CD4-positive, alpha-beta T cell treated with Interferon gamma for 1 hour (primary cell): ENCODE data around the gene ECD.
A peak's percentile ranks its signal among the peaks of the same experiment; 100 is the strongest.

Source experiments
- DNase-seq: peaks from one replicate; pipeline ENCODE4 v3.0.0-alpha.2; 2020

The ECD gene

DNA sequence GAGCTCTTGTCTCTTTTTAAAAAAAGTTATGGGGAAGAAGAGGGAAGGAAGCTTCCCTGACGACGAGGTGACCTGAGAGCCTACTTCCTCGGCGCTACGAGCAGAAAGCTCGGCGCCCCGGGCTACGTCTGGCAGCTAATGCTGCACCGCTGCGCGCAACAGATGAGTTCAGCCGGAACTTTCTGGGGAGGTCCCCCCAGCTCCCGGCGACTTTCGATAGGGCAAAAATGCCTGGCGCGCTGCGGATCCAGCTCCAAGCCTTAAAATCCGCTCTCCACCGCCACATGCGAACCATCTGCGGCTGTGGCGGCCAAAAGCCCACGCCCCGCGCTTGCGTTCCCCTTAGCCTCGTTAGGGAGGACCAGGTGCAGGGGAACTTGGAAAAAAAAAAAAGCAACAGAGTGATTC, 71.8 kb downstream of the ECD start:
- DNase-seq = peak; percentile 68

DNA sequence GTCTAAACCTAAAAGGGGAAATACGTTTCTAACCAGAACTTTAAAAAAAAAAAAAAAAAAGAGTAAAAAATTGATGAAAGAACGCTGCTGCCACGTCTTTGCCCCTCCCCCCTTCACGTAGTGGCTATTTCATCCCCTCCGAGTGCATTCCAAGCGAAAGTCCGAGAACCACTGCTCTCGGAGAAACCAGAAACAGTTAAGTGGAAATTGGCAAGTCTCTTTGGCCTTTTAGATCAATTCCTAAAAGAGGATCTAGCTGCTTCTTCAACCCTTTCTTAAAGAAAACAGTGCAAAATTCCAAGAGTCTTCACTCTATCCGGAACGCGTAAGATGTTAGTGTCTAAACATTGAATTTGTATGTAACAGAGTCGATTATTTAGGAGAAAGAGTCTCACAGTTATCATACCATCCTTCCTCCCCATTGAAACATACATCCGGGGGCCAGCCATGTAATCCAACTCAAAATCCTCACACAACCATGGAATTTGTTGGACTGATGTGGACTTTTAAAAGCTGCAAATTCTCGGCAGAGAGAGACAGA, 72.3 kb downstream of the ECD start:
- peak; percentile 43 for DNase-seq

DNA sequence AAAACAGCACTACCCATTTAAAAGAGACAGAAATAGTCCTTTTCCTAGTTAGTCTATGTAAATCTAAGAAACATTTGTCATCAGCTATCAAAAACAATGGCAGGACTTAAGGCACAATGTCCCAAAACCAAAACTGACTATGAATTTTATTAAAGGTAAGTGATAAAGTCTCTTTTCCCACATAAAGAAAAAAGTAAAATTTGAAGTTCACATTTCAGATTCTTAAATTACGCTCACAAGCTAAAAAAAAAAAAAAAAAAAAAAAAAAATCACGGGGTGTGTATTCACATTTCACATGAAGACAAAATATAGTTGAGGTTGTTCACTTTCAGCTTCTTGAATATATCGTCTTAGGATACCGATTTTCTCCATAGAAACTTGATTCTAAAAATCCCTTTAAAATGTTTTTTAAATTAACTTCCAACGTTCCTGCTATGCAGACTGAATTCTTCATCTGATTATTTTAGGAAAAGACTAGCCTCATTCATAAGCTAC, 72.8 kb downstream of the ECD start:
- no peak for DNase-seq

- no peak for DNase-seq
Observed at GRCh38 chr10:73093922-73094850, 73.6 kb downstream of the ECD start.

DNA sequence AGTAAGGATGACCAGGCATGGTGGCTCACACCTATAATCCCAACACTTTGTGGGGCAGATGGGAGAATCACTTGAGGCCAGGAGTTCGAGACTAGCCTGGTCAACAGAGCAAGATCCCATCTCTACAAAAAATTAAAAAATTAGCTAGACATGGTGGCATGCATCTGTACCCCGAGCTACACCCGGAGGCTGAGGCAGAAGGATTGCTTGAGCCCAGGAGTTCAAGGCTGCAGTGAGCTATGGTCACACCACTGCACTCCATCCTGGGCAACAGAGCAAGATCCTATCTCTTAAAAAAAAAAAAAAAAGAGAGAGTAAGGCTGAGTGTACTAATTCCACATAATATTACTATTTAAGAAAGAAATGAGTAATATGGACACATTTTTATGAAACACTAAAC, 75.0 kb downstream of the ECD start:
- DNase-seq = no peak

DNA sequence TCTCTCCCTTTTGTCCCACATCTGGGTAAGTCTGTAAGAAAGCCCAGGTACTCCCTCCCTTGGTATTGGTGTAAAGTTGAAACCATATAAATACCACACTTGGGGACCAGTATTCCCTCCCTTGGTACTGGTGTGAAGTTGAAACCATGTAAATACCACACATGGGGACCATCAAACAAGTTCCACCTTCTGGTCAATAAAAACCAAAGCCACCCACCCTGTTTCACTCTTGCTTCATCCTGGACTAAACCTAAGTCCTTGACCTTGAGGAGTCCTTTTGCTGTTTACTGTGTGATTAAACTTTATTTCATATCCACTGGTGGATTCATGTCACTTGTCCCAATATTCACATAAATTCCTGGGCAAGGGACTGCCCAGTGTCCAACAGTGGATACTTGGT, 79.5 kb downstream of the ECD start:
- no peak for DNase-seq

- no peak for DNase-seq
Observed at GRCh38 chr10:73086816-73087215, 81.0 kb downstream of the ECD start.

DNA sequence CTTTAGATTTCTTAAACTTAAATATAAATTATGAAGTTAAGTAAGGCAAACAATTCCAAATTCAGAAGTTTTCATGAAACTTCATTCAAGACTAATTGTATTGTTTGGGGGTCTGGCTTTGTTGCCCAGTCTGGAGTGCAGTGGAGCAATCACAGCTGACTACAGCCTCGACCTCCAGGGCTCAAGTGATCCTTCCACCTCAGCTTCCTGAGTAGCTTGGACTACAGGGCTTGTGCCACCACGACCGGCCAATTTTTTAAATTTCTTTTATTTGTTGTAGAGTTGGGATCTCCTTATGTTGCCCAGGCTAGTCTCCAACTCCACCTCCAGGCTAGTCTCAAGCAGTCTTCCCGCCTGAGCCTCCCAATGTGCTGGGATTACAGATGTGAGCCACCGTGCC, 83.6 kb downstream of the ECD start:
- DNase-seq = no peak
